Kidney epithelial cell (primary cell): ENCODE results near the gene SCAANT1. TPM values are rescaled to one million over a fixed set of nuclear protein-coding genes. Genes with fewer than 3 reads are reported as not detected.

Source experiments
- DNase-seq: peaks from one replicate; pipeline ENCODE4 v3.0.0-alpha.2; 2010; ENCODE audit warnings: low read depth
- H3K27me3 ChIP-seq: 2 replicates; pipeline ENCODE4 v1.6.0; 2011; ENCODE audit warnings: low read length; ENCODE audit not compliant: control insufficient read depth, insufficient read depth
- H3K36me3 ChIP-seq: 2 replicates; pipeline ENCODE4 v1.5.1; 2011; ENCODE audit warnings: low read length; ENCODE audit not compliant: control insufficient read depth, insufficient read depth
- H3K4me3 ChIP-seq: 2 replicates; pipeline ENCODE4 v1.5.1; 2011; ENCODE audit warnings: low read depth, mild to moderate bottlenecking, control low read depth, low read length
- CTCF ChIP-seq: IDR thresholded peaks from 2 replicates; pipeline ENCODE4 v1.5.1; 2011; ENCODE audit warnings: mild to moderate bottlenecking, moderate library complexity, low read length, control low read depth, inconsistent platforms; ENCODE audit not compliant: insufficient read depth, poor library complexity, severe bottlenecking
- total RNA-seq: library from RNA; depleted of rRNA; stranded (reverse); fragments of >200 nt; gene quantifications from 2 replicates; pipeline ENCODE4 v1.2.3, GENCODE V29; 2015

The SCAANT1 gene
- total RNA-seq, 1 donor from 2014 or later = not detected

DNA sequence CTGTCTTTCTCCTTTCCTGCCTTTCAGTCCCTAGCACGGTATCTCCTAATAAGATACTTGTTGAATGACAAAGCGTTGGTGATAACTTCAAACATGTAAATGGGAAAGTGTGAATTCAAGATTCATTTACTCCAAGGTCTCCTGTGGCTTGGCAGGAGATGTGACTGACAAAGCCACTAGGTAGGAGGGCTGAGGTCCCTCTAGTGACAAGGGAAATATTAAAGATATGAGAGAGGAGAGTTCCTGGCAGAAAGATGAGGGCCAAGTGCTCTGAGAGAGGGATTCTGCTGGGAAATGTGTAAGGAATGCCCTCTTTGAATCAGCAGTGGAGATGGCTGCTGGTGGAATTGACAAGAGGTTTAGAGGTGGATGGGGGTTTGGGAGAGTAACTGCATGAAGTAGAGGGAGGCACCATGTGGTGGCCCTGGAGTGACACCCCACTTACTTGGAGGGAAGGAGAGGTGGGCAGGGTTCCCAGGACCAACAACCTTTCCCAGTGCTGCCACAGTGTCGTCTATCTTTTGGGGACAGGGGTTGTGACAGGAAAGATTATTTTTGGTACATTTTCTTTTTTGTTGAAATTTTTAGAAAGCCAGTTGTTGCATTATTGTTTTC is 43.0 kb upstream of the SCAANT1 start:
- H3K27me3 ChIP-seq = no peaks in the 10 kb centered on the region
- DNase-seq = no peak
- TF ChIP-seq CTCF = no peak
- H3K36me3 ChIP-seq = no peaks in the 10 kb centered on the region
- no peak overlapping the region for H3K4me3 ChIP-seq

- H3K27me3 ChIP-seq = no peaks in the 10 kb centered on the region
- no peak for DNase-seq
- no peaks in the 10 kb centered on the region for H3K36me3 ChIP-seq
- no peak overlapping the region for H3K4me3 ChIP-seq
- no peak for TF ChIP-seq CTCF
Measured at GRCh38 chr3:63954182-63954581, 42.0 kb upstream of the SCAANT1 start.

DNA sequence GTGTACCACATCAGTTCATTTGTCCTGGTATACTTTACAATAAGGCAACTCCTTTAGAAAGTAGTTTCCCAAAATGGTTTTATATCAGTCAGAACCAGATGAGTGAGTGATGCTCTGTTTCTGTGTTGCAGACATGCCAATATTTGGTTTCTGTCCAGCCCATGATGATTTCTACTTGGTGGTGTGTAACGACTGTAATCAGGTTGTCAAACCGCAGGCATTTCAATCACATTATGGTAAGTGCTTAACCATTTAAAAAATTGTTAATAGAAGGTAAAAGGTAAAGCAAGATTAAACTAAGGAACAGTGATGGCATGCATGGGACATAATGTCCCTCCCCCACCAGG is 40.0 kb upstream of the SCAANT1 start:
- no peaks in the 10 kb centered on the region for H3K27me3 ChIP-seq
- H3K4me3 ChIP-seq = no peak overlapping the region
- no peak for DNase-seq
- TF ChIP-seq CTCF = no peak
- H3K36me3 ChIP-seq = peaks cover 2% of the 10 kb centered on the region

DNA sequence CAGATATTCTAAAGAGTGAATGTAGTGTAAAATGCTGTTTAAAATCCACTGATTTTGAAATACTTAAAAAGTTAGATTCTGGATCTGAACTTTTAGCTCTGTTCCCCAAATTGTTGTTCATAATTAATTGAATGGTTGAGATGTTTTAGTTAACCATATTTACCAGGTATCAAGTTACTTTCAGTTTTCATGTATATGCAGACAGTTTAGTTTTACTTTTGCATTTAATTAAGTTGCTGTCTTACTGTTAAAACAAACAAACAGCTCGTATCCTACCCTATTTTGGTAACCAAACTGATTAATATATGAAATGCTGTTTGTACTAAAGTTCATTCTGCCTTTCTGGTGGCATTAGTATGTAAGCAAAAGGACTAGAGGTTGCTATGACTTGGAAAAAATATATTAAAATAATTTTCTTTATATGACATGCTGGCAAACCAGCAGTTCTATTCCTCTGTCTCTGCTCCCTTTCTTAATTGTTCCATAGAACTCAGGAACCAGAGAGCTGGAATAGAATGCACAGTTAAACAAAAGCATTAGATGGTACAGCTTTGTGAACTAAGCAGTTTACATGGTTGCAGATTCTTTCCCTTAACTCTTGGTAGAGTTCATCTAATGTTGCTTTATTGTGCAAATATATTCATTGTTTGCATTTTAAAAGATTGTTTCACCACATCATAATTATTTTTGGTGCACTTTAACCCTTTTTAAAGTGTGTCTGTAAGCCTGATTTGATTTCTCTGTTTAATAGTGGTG is 39.5 kb upstream of the SCAANT1 start:
- no peak for DNase-seq
- no peak for TF ChIP-seq CTCF
- peaks cover 2% of the 10 kb centered on the region for H3K36me3 ChIP-seq
- no peaks in the 10 kb centered on the region for H3K27me3 ChIP-seq
- H3K4me3 ChIP-seq = no peak overlapping the region

GRCh38 chr3:63950698-63951097 is 38.5 kb upstream of the SCAANT1 start:
- DNase-seq = no peak
- no peak overlapping the region for H3K4me3 ChIP-seq
- peaks cover 2% of the 10 kb centered on the region for H3K36me3 ChIP-seq
- no peaks in the 10 kb centered on the region for H3K27me3 ChIP-seq
- no peak for TF ChIP-seq CTCF

GRCh38 chr3:63949005-63949404 is 36.8 kb upstream of the SCAANT1 start:
- Histone ChIP-seq H3K36me3 (peaks cover 2% of the 10 kb centered on the region), H3K4me3 (no peak overlapping the region), H3K27me3 (no peaks in the 10 kb centered on the region)
- no peak for DNase-seq
- TF ChIP-seq CTCF = no peak
